Stimulated activated CD4-positive, alpha-beta T cell treated with anti-CD3 and anti-CD28 coated beads, Interleukin-1b, Interleukin-23, amount 100 ng/mL, for 4 hours (primary cell): Measurements from ENCODE around the gene FAM53A.

Experiments
- DNase-seq, 2 donors: peaks; one replicate each; pipeline ENCODE4 v3.0.0-alpha.2; 2020; ENCODE audit warnings: low read depth in 2 of 2

Gene FAM53A

GRCh38 chr4:1592709-1593417, 91.2 kb downstream of the FAM53A start:
- DNase-seq, result no peak

DNA sequence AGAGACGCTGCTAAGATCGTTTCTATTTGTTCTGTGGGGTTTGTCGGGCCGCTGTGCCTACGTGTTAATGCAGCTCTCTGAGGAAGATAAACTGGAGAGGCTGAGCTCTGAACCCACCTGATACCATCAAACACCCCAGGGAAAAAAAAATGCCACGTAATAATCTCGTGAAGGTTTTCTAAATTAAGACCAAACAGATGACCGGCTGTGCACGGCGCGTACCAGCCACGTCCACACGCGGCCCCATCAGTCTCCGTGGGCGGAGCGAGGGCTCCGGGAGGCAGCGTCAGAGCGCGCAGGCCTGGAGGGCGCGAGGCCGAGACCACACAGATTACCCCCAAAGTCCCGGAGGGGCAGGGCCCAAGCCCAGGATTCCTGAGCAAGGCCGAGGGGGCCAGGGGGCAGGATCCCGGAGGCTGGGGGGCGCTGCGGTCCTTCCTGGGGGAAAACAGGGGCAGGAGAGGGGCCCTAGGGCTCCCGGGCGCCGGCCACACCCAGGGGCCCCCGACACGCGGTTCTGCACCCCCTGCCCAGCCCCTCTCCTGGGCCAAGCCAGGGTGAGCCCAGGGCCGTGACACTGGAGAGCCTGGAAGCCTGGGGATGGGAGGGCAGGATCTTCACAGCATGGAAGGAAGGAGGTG, 91.9 kb downstream of the FAM53A start:
- DNase-seq, result no peak

DNA sequence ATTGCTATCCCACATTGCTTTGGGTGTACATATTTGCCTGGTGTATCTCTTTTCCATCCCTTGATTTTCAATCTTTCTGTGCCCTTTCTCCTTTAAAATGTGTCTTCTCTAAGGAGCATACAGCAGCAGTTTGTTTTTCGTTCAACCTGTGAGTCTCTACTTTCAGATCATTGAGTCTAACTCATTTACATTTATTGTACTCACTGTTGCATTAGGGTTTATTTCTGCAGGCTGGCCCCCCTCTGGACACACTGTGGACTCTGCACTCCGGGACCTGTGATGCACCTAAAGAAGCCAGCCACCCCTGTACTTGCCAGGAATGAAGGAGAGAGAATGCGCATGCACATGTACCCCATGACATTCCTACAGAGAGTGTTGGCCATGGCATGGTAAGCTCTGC, 93.0 kb downstream of the FAM53A start:
- no peak for DNase-seq

- DNase-seq, result no peak
These were observed 93.9 kb downstream of the FAM53A start for GRCh38 chr4:1590244-1590643.
